AG08396 (cell line): ENCODE data around the gene KMT2A.
"Not testable (repeated sequence)": the region's sequence is repeated elsewhere in the genome, so short reads cannot be mapped to it uniquely, and the experiment has no call there.

ENCODE experiments used
- DNase-seq: peaks from one replicate; pipeline ENCODE4 v3.0.0; 2012; ENCODE audit warnings: low spot score, mixed read lengths

KMT2A gene

GRCh38 chr11:118435290-118435892, 901 bp upstream of the KMT2A start:
- peak; percentile 39 for DNase-seq

GRCh38 chr11:118436639-118437207, 431 bp downstream of the KMT2A start:
- DNase-seq, result no peak

GRCh38 chr11:118437208-118438125, 1.2 kb downstream of the KMT2A start:
- peak; percentile 55 for DNase-seq

GRCh38 chr11:118438314-118438931, 2.1 kb downstream of the KMT2A start:
- peak; percentile 75 for DNase-seq

- DNase-seq, result no peak
Observed at GRCh38 chr11:118439646-118440045, 3.4 kb downstream of the KMT2A start.

- no peak for DNase-seq
Observed at GRCh38 chr11:118441770-118442275, 5.5 kb downstream of the KMT2A start.

- no peak for DNase-seq
Observed at GRCh38 chr11:118442301-118442700, 6.0 kb downstream of the KMT2A start.

GRCh38 chr11:118442908-118443589, 6.8 kb downstream of the KMT2A start:
- no peak for DNase-seq

- no peak for DNase-seq
Observed at GRCh38 chr11:118443590-118444218, 7.4 kb downstream of the KMT2A start.

GRCh38 chr11:118447423-118447822, 11.1 kb downstream of the KMT2A start:
- DNase-seq, result no peak

- DNase-seq, result no peak
Observed at GRCh38 chr11:118448294-118448693, 12.0 kb downstream of the KMT2A start.

GRCh38 chr11:118449316-118449918, 13.1 kb downstream of the KMT2A start:
- no peak for DNase-seq

GRCh38 chr11:118450451-118450850, 14.2 kb downstream of the KMT2A start:
- no peak for DNase-seq

- DNase-seq, result no peak
Observed at GRCh38 chr11:118462178-118462577, 25.9 kb downstream of the KMT2A start.

GRCh38 chr11:118468968-118469367, 32.7 kb downstream of the KMT2A start:
- DNase-seq, result not testable (repeated sequence)

GRCh38 chr11:118471030-118471429, 34.7 kb downstream of the KMT2A start:
- DNase-seq, result no peak

GRCh38 chr11:118473537-118473936, 37.2 kb downstream of the KMT2A start:
- no peak for DNase-seq

GRCh38 chr11:118476676-118477075, 40.4 kb downstream of the KMT2A start:
- no peak for DNase-seq

GRCh38 chr11:118481238-118481637, 44.9 kb downstream of the KMT2A start:
- DNase-seq, result not testable (repeated sequence)

- DNase-seq, result no peak
Observed at GRCh38 chr11:118484405-118484804, 48.1 kb downstream of the KMT2A start.

- DNase-seq, result no peak
Observed at GRCh38 chr11:118485273-118485672, 49.0 kb downstream of the KMT2A start.
